Activated T-cell treated with anti-CD3 and anti-CD28 coated beads, Interleukin-2, amount 50 U/mL, for 72 hours (primary cell): Measurements from ENCODE around the gene PSMA4. TPM values are rescaled to one million over a fixed set of nuclear protein-coding genes. Genes with fewer than 3 reads are reported as not detected.
A peak's percentile ranks its signal among the peaks of the same experiment; 100 is the strongest.
"Not testable (repeated sequence)": the region's sequence is repeated elsewhere in the genome, so short reads cannot be mapped to it uniquely, and the experiment has no call there.

Experiments
- ATAC-seq, 2 donors: fragments of 150-1000 bp; cut with Tn5 transposase; replicated peaks in 1 of 2; 2 replicates each; pipeline ENCODE4 v1.10.0; 2021; ENCODE audit warnings: moderate library complexity in 2 of 2, mild to moderate bottlenecking in 1 of 2
- DNase-seq, 2 donors: peaks; one replicate each; pipeline ENCODE4 v3.0.0; 2021 to 2022; ENCODE audit warnings: mixed read lengths in 1 of 2
- H3K27ac Mint-ChIP-seq: one replicate; pipeline ENCODE4 v1.8.0; 2022; ENCODE audit warnings: mild to moderate bottlenecking, moderate library complexity, mixed read lengths
- H3K27me3 Mint-ChIP-seq: one replicate; pipeline ENCODE4 v1.8.0; 2022; ENCODE audit warnings: low read depth, mixed read lengths
- H3K36me3 Mint-ChIP-seq, 2 donors: one replicate each; pipeline ENCODE4 v1.8.0; 2022; ENCODE audit warnings: mixed read lengths in 2 of 2, mild to moderate bottlenecking in 1 of 2; ENCODE audit not compliant: insufficient read depth in 2 of 2
- H3K4me1 Mint-ChIP-seq: one replicate; pipeline ENCODE4 v1.8.0; 2022; ENCODE audit warnings: low read depth, mixed read lengths
- H3K4me3 Mint-ChIP-seq, 2 donors: one replicate each; pipeline ENCODE4 v1.8.0; 2022; ENCODE audit warnings: mild to moderate bottlenecking in 2 of 2, mixed read lengths in 2 of 2, moderate library complexity in 2 of 2
- H3K9me3 Mint-ChIP-seq, 2 donors: one replicate each; pipeline ENCODE4 v1.8.0; 2022; ENCODE audit warnings: mixed read lengths in 2 of 2
- total RNA-seq, 2 donors: library from RNA; stranded (reverse); gene quantifications; one replicate each; pipeline ENCODE4 v1.2.3, GENCODE V29; 2022

Gene PSMA4
- total RNA-seq, 2 donors from 2014 or later: 207 to 216 TPM

DNA sequence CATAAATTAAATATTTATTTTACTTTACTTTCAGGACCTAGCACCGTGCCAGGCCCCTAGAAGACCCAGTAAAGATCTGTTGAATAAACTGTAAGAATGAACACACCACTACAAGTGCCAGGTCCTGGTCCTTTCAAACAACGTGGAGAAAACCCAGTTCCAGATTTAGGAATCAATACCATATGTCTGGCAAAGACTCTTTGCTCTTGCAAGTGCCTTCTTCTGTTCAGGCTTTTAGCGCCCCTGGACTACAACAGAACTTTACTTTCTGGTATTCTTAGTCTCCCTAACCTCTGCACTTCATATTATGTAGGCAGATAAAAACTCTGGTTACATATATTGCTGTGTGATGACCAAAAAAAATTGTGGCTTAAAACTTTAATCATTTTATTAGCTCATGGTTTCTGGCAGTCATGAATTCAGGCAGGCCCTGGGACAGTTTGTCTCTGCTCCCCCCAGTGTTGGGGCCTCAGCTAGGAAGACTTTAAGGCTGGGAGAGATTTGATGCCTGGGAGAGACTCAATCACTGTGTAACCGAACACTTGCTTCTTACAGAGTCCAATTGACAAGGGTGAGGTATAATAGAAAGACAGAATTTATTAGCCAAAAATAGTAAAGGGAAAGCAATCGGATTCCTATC, 2.9 kb upstream of the PSMA4 start:
- Mint-ChIP-seq H3K36me3 (peaks cover 8 to 10% of the 10 kb centered on the region in 2 donors), H3K27me3 (no peaks in the 10 kb centered on the region), H3K4me3 (no peak overlapping the region), H3K4me1 (peaks cover 26% of the 10 kb centered on the region), H3K27ac (no peak overlapping the region), H3K9me3 (peaks cover 0 to 1% of the 10 kb centered on the region in 2 donors)
- no peak for ATAC-seq
- no peak for DNase-seq

DNA sequence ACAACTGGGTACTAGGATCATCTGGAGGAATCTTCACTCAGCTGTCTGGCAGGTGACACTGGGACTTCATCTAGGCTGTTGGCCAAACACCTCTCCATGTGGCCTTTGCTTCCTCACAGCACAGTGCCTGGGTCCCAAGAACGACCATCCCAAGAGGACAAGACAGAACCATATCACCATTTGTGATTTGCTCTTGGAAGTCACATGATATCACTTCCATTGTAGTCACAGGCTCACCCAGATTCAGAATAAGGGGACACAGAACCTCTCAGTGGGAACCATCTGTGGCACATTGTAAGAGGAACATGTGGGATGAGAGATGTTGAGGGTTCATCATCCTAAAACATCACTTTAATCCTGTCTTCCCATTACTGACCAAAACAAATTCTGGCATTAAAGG, 1.9 kb upstream of the PSMA4 start:
- DNase-seq (no peak), ATAC-seq (no peak)
- Mint-ChIP-seq H3K4me3 (peak overlapping the region in 1 of 2 donors; percentile 1), H3K27me3 (no peaks in the 10 kb centered on the region), H3K9me3 (peaks cover 0 to 1% of the 10 kb centered on the region in 2 donors), H3K36me3 (peaks cover 10 to 14% of the 10 kb centered on the region in 2 donors), H3K4me1 (peaks cover 35% of the 10 kb centered on the region), H3K27ac (no peak overlapping the region)

DNA sequence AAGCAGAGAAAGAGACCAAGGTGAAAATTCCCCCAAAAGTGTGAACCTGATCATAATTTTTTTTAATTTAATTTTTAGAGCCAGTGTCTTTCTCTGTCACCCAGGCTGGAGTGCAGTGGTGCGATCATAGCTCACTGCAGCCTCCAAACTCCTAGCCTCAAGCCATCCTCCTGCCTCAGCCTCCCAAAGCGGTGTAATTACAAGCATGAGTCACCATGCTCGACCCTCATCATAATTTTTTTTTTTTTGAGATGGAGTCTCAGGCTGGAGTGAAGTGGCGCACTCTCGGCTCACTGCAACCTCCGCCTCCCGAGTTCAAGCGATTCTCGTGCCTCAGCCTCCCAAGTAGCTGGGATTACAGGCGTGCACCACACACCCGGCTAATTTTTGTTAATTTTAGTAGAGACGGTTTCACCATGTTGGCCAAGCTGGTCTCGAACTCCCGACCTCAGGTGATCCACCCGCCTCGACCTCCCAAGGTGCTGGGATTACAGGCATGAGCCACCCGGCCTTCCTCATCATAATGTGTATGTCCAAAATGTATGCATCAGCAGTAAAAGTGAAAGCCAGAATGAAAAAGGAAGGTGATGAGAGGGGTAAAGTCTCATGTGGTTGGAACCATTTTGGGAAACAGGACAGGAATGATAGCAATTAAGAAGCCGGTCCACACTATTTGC, 642 bp upstream of the PSMA4 start:
- Mint-ChIP-seq H3K4me3 (peak overlapping the region; percentile 89 to 94), H3K4me1 (peaks cover 48% of the 10 kb centered on the region), H3K27ac (peak overlapping the region; percentile 93), H3K36me3 (peaks cover 10 to 20% of the 10 kb centered on the region in 2 donors)
- DNase-seq, H3K27me3 Mint-ChIP-seq, ATAC-seq, H3K9me3 Mint-ChIP-seq: not testable (repeated sequence)

DNA sequence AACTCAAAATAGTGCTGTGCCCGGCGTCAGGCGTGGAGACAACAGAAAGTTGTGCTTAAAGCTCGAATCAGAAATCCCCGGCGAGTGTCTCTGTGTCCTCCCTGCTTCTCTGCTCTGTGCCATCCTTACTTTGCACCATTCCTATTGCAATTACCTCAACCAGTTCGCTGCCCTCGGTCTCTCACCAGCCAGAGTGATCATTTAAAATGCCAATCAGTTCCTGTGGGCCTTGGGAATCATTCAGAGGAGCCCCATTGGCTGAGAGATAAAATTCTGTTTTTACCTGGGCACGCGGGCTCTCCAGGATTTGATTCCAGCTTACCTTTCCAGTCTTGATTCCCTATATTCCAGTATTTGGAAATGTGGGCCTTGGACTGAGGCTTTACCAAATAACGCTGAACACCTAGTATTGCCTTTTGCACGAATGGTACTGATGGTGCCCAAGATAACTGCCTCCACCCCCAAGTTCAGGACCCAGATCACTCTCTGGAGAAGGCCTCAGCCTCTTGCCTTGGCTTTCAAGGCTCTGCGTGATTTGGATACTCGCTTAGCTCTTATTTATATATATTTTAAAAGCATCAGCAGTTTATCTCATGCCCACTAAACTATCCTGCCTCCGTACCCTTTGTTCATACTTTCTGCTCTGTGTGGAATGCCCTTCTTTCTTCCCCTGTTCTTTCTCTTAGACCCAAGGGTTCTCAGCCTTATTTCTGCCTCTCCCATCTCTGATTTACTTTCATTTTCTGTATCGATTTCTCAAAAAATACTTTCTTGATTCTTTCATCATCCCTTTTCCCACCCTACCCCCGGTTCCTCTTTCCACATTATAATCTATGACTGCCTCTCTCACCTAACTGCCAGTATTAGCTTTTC, 863 bp downstream of the PSMA4 start:
- Mint-ChIP-seq H3K27me3 (no peaks in the 10 kb centered on the region), H3K36me3 (peaks cover 10 to 22% of the 10 kb centered on the region in 2 donors), H3K4me1 (peaks cover 48% of the 10 kb centered on the region), H3K9me3 (peaks cover 0 to 1% of the 10 kb centered on the region in 2 donors), H3K4me3 (peak overlapping the region; percentile 89 to 94), H3K27ac (peak overlapping the region; percentile 93)
- ATAC-seq: peak; percentile 23 to 31
- peak; percentile 34 for DNase-seq

DNA sequence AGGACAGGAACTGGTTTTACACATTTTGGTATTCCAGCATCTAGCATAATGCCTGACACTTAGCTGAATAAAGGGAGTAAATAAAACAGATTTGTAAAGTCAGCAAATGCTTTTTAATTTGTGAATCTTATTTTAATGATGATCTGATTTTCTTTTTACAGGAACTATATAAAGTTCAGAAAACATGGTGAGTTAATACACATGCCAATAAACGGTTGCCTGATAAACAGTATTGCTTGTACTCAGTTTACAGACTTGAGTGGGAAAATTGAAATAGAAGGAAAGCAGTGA, 1.4 kb downstream of the PSMA4 start:
- Mint-ChIP-seq H3K36me3 (peaks cover 10 to 27% of the 10 kb centered on the region in 2 donors), H3K27me3 (no peaks in the 10 kb centered on the region), H3K27ac (peak overlapping the region; percentile 93), H3K4me3 (peak overlapping the region; percentile 89 to 94), H3K9me3 (peaks cover 0 to 1% of the 10 kb centered on the region in 2 donors), H3K4me1 (peaks cover 48% of the 10 kb centered on the region)
- ATAC-seq: no peak
- DNase-seq: no peak

DNA sequence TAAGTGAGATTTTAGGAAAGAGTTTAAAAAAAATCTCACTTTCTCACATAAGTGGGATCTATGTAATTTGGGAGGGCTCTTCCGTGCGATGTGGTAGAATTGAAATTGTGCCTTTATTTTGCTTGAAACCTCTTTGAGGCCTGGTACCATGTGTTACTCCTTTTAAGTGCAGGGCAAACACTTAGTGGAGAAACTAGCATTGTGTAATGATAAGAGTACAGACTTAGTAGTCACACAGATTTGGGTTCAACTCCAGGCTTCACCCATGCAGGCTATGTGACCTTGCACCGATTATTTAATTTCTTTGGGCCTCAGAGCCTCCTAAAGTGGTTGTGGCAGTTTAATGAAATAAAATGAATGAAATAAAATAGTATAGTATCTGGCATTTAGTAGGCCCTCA, 2.4 kb downstream of the PSMA4 start:
- peaks cover 0 to 1% of the 10 kb centered on the region in 2 donors for H3K9me3 Mint-ChIP-seq
- no peak for ATAC-seq
- H3K27ac Mint-ChIP-seq: peak overlapping the region; percentile 93
- H3K4me1 Mint-ChIP-seq: peaks cover 48% of the 10 kb centered on the region
- peaks cover 10 to 27% of the 10 kb centered on the region in 2 donors for H3K36me3 Mint-ChIP-seq
- DNase-seq: no peak
- H3K27me3 Mint-ChIP-seq: no peaks in the 10 kb centered on the region
- peak overlapping the region; percentile 89 to 94 for H3K4me3 Mint-ChIP-seq

DNA sequence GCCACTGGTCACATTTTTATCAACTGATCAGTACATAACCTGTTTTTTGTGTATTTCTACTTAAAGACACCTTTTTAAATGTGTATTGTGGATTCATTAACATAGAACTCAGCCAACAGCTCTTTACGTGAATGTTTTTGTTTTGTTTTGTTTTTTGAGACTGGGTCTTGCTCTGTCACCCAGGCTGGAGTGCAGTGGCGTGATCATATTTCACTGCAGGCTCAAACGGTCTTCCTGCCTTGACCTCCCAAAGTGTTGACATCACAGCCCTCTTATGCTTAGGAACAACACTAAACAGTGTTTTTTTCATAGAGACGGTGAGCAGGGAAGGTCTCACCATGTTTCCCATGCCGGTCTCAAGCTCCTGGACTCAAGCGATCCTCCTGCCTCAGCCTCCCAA, 9.9 kb downstream of the PSMA4 start:
- peak overlapping the region; percentile 48 for H3K27ac Mint-ChIP-seq
- H3K9me3 Mint-ChIP-seq: no peaks in the 10 kb centered on the region
- H3K27me3 Mint-ChIP-seq: no peaks in the 10 kb centered on the region
- no peak overlapping the region for H3K4me3 Mint-ChIP-seq
- no peaks in the 10 kb centered on the region for H3K4me1 Mint-ChIP-seq
- ATAC-seq: no peak
- DNase-seq: no peak
- H3K36me3 Mint-ChIP-seq: peaks cover 5 to 13% of the 10 kb centered on the region in 2 donors

DNA sequence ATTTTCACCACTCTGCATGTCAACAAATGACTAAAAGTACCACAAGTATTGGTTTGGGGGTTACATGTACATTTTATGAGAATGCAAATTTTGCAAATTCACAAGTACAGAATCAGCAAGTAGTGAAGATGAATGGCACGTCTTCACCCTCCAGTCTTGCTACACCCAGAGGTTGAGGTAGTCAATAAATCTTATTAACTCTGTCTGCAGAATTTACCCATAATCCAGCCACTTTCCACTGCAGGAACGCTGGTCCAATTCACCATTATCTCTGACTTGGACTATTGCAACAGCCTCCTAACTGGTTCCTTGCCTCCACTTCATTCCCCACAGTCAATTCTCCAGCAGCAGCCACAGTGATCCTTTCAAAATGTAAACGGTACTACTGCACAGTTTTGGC, 10.6 kb downstream of the PSMA4 start:
- Mint-ChIP-seq H3K4me1 (no peaks in the 10 kb centered on the region), H3K36me3 (peaks cover 5 to 11% of the 10 kb centered on the region in 2 donors), H3K27ac (no peak overlapping the region), H3K27me3 (no peaks in the 10 kb centered on the region), H3K4me3 (no peak overlapping the region), H3K9me3 (no peaks in the 10 kb centered on the region)
- DNase-seq (no peak), ATAC-seq (peak in 1 of 2 donors; percentile 41)

DNA sequence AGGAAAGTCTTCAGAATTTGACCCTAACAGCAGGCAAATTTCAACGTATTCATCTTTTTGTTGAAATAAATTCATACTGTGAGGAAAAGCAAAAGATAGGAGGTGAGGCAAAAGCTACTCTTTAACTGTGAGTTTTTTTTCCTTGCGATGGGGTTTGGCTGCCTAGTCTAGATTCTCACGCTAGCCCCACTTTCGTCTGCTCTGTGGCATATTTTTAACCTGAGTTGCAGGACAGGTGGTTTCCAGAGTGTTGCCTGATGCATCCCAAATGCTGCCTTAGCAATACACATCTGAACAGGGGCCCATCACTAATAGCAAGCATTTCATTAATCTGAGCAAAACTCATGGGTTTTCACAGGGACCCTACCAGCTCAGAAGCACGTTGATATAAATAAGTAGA, 11.7 kb downstream of the PSMA4 start:
- Mint-ChIP-seq H3K27me3 (no peaks in the 10 kb centered on the region), H3K4me3 (no peak overlapping the region), H3K36me3 (peaks cover 5 to 6% of the 10 kb centered on the region in 2 donors), H3K9me3 (no peaks in the 10 kb centered on the region), H3K27ac (no peak overlapping the region), H3K4me1 (no peaks in the 10 kb centered on the region)
- ATAC-seq: no peak
- no peak for DNase-seq

DNA sequence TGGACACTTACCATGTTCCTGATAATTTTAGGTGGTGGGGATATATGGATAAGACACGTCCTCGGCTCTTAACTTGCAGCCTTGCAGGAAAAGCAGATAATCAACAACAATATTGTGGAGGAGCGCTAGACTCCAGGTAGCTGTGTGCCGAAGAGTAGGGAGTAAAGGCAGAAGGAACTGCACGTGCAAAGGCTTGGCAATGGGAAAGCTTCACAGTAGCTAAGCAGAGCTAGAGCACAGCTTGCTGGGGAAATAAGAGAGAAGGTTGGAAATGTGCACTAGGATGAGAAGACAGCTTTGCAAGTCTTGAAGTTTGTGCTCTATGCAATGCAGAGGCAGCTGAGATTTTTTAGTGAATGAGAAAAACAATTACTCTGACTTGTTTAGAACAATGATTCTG, 12.4 kb downstream of the PSMA4 start:
- no peaks in the 10 kb centered on the region for H3K4me1 Mint-ChIP-seq
- no peaks in the 10 kb centered on the region for H3K27me3 Mint-ChIP-seq
- DNase-seq: no peak
- H3K36me3 Mint-ChIP-seq: peaks cover 5 to 6% of the 10 kb centered on the region in 2 donors
- H3K9me3 Mint-ChIP-seq: no peaks in the 10 kb centered on the region
- ATAC-seq: no peak
- no peak overlapping the region for H3K4me3 Mint-ChIP-seq
- no peak overlapping the region for H3K27ac Mint-ChIP-seq

DNA sequence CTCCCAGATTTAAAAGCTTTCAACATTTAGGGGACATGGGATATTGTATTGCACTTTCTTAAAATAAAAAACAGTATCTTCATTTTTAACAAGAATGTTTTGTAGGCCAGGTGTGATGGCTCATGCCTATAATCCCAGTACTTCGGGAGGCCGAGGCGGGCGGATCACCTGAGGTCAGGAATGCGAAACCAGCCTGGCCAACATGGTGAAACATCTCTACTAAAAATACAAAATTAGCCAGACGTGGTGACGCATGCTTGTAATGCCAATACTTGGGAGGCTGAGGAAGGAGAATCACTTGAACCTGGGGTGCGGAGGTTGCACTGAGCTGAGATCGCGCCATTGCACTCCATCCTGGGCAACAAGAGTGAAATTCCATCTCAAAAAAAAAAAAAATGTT, 20.0 kb downstream of the PSMA4 start:
- H3K36me3 Mint-ChIP-seq, ATAC-seq, H3K27me3 Mint-ChIP-seq, H3K9me3 Mint-ChIP-seq, H3K4me3 Mint-ChIP-seq, H3K27ac Mint-ChIP-seq, DNase-seq: not testable (repeated sequence)
- H3K4me1 Mint-ChIP-seq: peaks cover 11% of the 10 kb centered on the region

DNA sequence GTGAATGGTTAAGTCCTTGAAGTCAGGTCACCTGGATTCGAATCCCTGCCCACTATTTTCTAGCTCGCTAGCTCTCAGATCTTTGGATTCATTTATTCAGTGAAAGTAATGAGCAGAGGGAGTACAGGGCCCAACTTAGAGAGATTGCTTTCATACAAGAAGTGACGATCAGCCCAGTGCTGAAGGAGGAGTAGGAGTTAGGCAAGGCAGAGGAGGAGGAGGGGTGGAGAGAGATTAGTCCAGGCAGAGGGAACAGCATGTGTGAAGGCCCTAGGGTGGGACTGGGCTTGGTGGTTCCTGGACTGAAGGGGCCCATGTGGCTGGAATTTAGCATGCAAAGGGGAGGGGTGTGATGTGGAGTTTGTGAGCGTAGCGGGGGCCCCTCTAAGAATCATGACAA, 21.2 kb downstream of the PSMA4 start:
- Mint-ChIP-seq H3K36me3 (no peaks in the 10 kb centered on the region), H3K27me3 (peaks cover 8% of the 10 kb centered on the region), H3K27ac (no peak overlapping the region)

DNA sequence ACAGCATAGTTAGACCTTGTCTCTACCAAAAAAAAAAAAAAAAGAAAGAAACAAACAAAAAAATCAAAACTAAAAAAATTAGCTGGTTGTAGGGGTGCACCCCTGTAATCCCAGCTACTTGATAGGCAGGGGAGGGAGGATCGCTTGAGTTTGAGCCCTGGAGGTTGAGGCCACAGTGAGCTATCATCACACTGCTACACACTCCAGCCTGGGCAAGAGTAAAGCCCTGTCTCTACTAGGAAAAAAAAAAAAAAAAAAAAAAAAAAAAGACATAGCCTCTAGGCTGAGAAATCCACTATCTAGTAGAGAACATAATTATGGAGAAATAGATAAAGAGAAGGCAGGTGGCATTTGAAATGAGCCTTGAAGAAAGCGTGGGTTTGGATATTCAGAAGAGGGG, 22.8 kb downstream of the PSMA4 start:
- ATAC-seq (no peak), DNase-seq (no peak)
- no peak overlapping the region for H3K27ac Mint-ChIP-seq
- no peaks in the 10 kb centered on the region for H3K9me3 Mint-ChIP-seq
- no peak overlapping the region for H3K4me3 Mint-ChIP-seq
- peaks cover 21% of the 10 kb centered on the region for H3K27me3 Mint-ChIP-seq
- peaks cover 30% of the 10 kb centered on the region for H3K4me1 Mint-ChIP-seq
- no peaks in the 10 kb centered on the region for H3K36me3 Mint-ChIP-seq

More for the DNA sequence above, 21.2 kb downstream of the PSMA4 start:
- H3K4me3 Mint-ChIP-seq: no peak overlapping the region
- DNase-seq (no peak), ATAC-seq (no peak)
- H3K9me3 Mint-ChIP-seq: no peaks in the 10 kb centered on the region
- peaks cover 19% of the 10 kb centered on the region for H3K4me1 Mint-ChIP-seq
